ENCODE data around the gene PHOX2A. TPM values are rescaled to one million over a fixed set of nuclear protein-coding genes. Genes with fewer than 3 reads are reported as not detected.

Gene PHOX2A
- polyA plus RNA-seq, 3 donors = not detected

GRCh38 chr11:72265951-72266350 lies 22.0 kb upstream of the PHOX2A start:
- peak overlapping the region in 1 of 7 donors; percentile 23 for H3K27ac Mint-ChIP-seq
- H3K36me3 ChIP-seq (replicated peaks in 1 of 2; ENCODE audit: control insufficient read depth in 1 of 2, insufficient read depth in 2 of 2, low read length in 2 of 2) = no peaks in the 10 kb centered on the region
- TF ChIP-seq CTCF (IDR thresholded peaks at IDR 0.05) = no peak
- no peak overlapping the region for H3K4me2 ChIP-seq (replicated peaks; ENCODE audit: extremely low read depth, low read length, poor library complexity, severe bottlenecking)
- H3K9me3 ChIP-seq (replicated peaks in 1 of 2; ENCODE audit: control insufficient read depth in 1 of 2, insufficient read depth in 1 of 2, low read length in 2 of 2) = no peaks in the 10 kb centered on the region
- H2AFZ ChIP-seq (ENCODE audit: insufficient read depth, low read depth, low read length, poor library complexity, severe bottlenecking) = no peak overlapping the region
- intact Hi-C loops (cut with micrococcal nuclease) = no loop called here
- no peak overlapping the region for H3K4me3 Mint-ChIP-seq
- H3K79me2 ChIP-seq (ENCODE audit: insufficient read depth, low read length) = no peaks in the 10 kb centered on the region
- H3K36me3 Mint-ChIP-seq = peaks cover 0 to 2% of the 10 kb centered on the region in 2 donors
- H3K27me3 Mint-ChIP-seq (ENCODE audit: low read depth in 3 of 3) = peaks cover 2 to 4% (median 4%) of the 10 kb centered on the region in 3 donors
- H3K4me1 Mint-ChIP-seq = peaks cover 40% of the 10 kb centered on the region
- H3K27ac ChIP-seq (ENCODE audit: low read depth in 1 of 2, low read length in 2 of 2) = no peak overlapping the region
- no peak overlapping the region for H3K4me3 ChIP-seq (replicated peaks in 1 of 3; ENCODE audit: low read depth in 2 of 3, low read length in 3 of 3)
- no peaks in the 10 kb centered on the region for H4K20me1 ChIP-seq (ENCODE audit: insufficient read depth, low read length)
- no peaks in the 10 kb centered on the region for H3K27me3 ChIP-seq (ENCODE audit: control insufficient read depth in 2 of 2, insufficient read depth in 2 of 2, low read length in 2 of 2)
- no peak for DNase-seq
- no peak overlapping the region for H3K9ac ChIP-seq (ENCODE audit: insufficient read depth, low read length, poor library complexity, severe bottlenecking)
- peaks cover 27 to 34% of the 10 kb centered on the region in 2 donors for H3K4me1 ChIP-seq (ENCODE audit: control insufficient read depth in 1 of 2, insufficient read depth in 2 of 2, low read length in 2 of 2)
- peaks cover 3 to 12% (median 6%) of the 10 kb centered on the region in 7 donors for H3K9me3 Mint-ChIP-seq

GRCh38 chr11:72263361-72263760 lies 19.4 kb upstream of the PHOX2A start:
- TF ChIP-seq CTCF (IDR thresholded peaks at IDR 0.05) = no peak
- DNase-seq = peak; percentile 64 to 83 (median 80)
- Histone ChIP-seq H3K27ac (ENCODE audit: low read depth in 1 of 2, low read length in 2 of 2) (peak overlapping the region in 1 of 2 donors; percentile 53), H3K9ac (ENCODE audit: insufficient read depth, low read length, poor library complexity, severe bottlenecking) (no peak overlapping the region), H4K20me1 (ENCODE audit: insufficient read depth, low read length) (no peaks in the 10 kb centered on the region), H3K4me1 (ENCODE audit: control insufficient read depth in 1 of 2, insufficient read depth in 2 of 2, low read length in 2 of 2) (peaks cover 14 to 18% of the 10 kb centered on the region in 2 donors), H2AFZ (ENCODE audit: insufficient read depth, low read depth, low read length, poor library complexity, severe bottlenecking) (peak overlapping the region; percentile 6), H3K36me3 (replicated peaks in 1 of 2; ENCODE audit: control insufficient read depth in 1 of 2, insufficient read depth in 2 of 2, low read length in 2 of 2) (no peaks in the 10 kb centered on the region), H3K9me3 (replicated peaks in 1 of 2; ENCODE audit: control insufficient read depth in 1 of 2, insufficient read depth in 1 of 2, low read length in 2 of 2) (no peaks in the 10 kb centered on the region), H3K4me2 (replicated peaks; ENCODE audit: extremely low read depth, low read length, poor library complexity, severe bottlenecking) (no peak overlapping the region), H3K4me3 (replicated peaks in 1 of 3; ENCODE audit: low read depth in 2 of 3, low read length in 3 of 3) (no peak overlapping the region), H3K27me3 (ENCODE audit: control insufficient read depth in 2 of 2, insufficient read depth in 2 of 2, low read length in 2 of 2) (peaks cover 2 to 3% of the 10 kb centered on the region in 2 donors), H3K79me2 (ENCODE audit: insufficient read depth, low read length) (no peaks in the 10 kb centered on the region)
- intact Hi-C loops (cut with micrococcal nuclease) = no loop called here
- Mint-ChIP-seq H3K36me3 (peaks cover 0 to 2% of the 10 kb centered on the region in 2 donors), H3K27me3 (ENCODE audit: low read depth in 3 of 3) (peaks cover 2 to 15% (median 3%) of the 10 kb centered on the region in 3 donors), H3K27ac (peak overlapping the region; percentile 28 to 86 (median 78)), H3K4me3 (no peak overlapping the region), H3K9me3 (peaks cover 3 to 12% (median 6%) of the 10 kb centered on the region in 7 donors), H3K4me1 (peaks cover 24% of the 10 kb centered on the region)
- no CpG with 5 or more reads among the region's 4 CpGs for WGBS (ENCODE audit: insufficient coverage)
